GM23248 (cell line): ENCODE measurements around the gene CLEC14A. TPM values are rescaled to one million over a fixed set of nuclear protein-coding genes. Genes with fewer than 3 reads are reported as not detected.

Experiments
- DNase-seq: peaks from one replicate; pipeline ENCODE4 v3.0.0-alpha.2; 2015
- H2AFZ ChIP-seq: fragments of 200-600 bp; sonication (generic); 2 replicates; pipeline ENCODE4 v1.6.1; 2016; ENCODE audit warnings: antibody characterized with exemption
- H3F3A ChIP-seq: fragments of 200-600 bp; sonication (generic); 2 replicates; pipeline ENCODE4 v1.6.1; 2016; ENCODE audit warnings: mild to moderate bottlenecking, antibody characterized with exemption, mixed run types; ENCODE audit not compliant: insufficient read depth
- H3K27ac ChIP-seq: fragments of 200-600 bp; sonication (generic); 2 replicates; pipeline ENCODE4 v1.5.1; 2016; ENCODE audit warnings: mild to moderate bottlenecking
- H3K27me3 ChIP-seq: fragments of 200-600 bp; sonication (generic); replicated peaks from 2 replicates; pipeline ENCODE4 v1.6.1; 2016; ENCODE audit warnings: mild to moderate bottlenecking; ENCODE audit not compliant: insufficient read depth
- H3K36me3 ChIP-seq: fragments of 200-600 bp; sonication (generic); 2 replicates; pipeline ENCODE4 v1.6.1; 2016; ENCODE audit warnings: low read depth, mild to moderate bottlenecking
- H3K4me1 ChIP-seq: fragments of 200-600 bp; sonication (generic); 2 replicates; pipeline ENCODE4 v1.6.1; 2016; ENCODE audit warnings: mild to moderate bottlenecking; ENCODE audit not compliant: insufficient read depth
- H3K4me2 ChIP-seq: fragments of 200-600 bp; sonication (generic); one replicate; pipeline ENCODE4 v1.6.1; 2016; ENCODE audit warnings: mild to moderate bottlenecking; ENCODE audit not compliant: unreplicated experiment
- H3K4me3 ChIP-seq: fragments of 200-600 bp; sonication (generic); 2 replicates; pipeline ENCODE4 v1.5.1; 2016; ENCODE audit warnings: mild to moderate bottlenecking
- H3K79me2 ChIP-seq: fragments of 200-600 bp; sonication (generic); 2 replicates; pipeline ENCODE4 v1.6.1; 2016; ENCODE audit warnings: mild to moderate bottlenecking; ENCODE audit not compliant: insufficient read depth
- H3K9ac ChIP-seq: fragments of 200-600 bp; sonication (generic); 2 replicates; pipeline ENCODE4 v1.6.1; 2016; ENCODE audit warnings: mild to moderate bottlenecking
- H3K9me2 ChIP-seq: fragments of 200-600 bp; sonication (generic); 2 replicates; pipeline ENCODE4 v1.6.1; 2016; ENCODE audit warnings: mixed run types, mild to moderate bottlenecking, moderate library complexity; ENCODE audit not compliant: insufficient read depth
- H3K9me3 ChIP-seq: fragments of 200-600 bp; sonication (generic); one replicate; pipeline ENCODE4 v1.6.1; 2017; ENCODE audit warnings: low read depth
- H4K20me1 ChIP-seq: fragments of 200-600 bp; sonication (generic); 2 replicates; pipeline ENCODE4 v1.6.0; 2016; ENCODE audit not compliant: insufficient read depth
- EZH2 ChIP-seq: fragments of 200-600 bp; sonication (generic); IDR thresholded peaks from 2 replicates; pipeline ENCODE4 v1.6.1; 2018; ENCODE audit warnings: antibody characterized with exemption, mild to moderate bottlenecking; ENCODE audit not compliant: insufficient read depth, poor library complexity, severe bottlenecking
- EZH2phosphoT487 ChIP-seq: fragments of 200-600 bp; sonication (generic); IDR thresholded peaks from 2 replicates; pipeline ENCODE4 v1.6.1; 2018; ENCODE audit warnings: antibody characterized with exemption, moderate library complexity, mild to moderate bottlenecking, low read depth; ENCODE audit not compliant: insufficient read depth
- WGBS, 2 experiments: methylation state at CpG; one replicate each; pipeline ENCODE4 v1.1.6; 2015 to 2017; ENCODE audit warnings: low lambda C conversion rate in 2 of 2, low coverage in 1 of 2; ENCODE audit errors: missing lambda C conversion rate in 2 of 2; 5-methylcytosine and 5-hydroxymethylcytosine counted together
- in situ Hi-C: fragments of 300-500 bp; cut with MboI; formaldehyde crosslinking; loops from 2 replicates; pipeline ENCODE4 v1.15.0; 2020
- polyA plus RNA-seq: library from polyadenylated mRNA; unstranded; fragments of >200 nt; fragmentation: Nextera tagmentation; extraction: Ambion mirVana; gene quantifications from 2 replicates; pipeline ENCODE4 v1.2.1, GENCODE V29; 2016
- total RNA-seq: library from RNA; depleted of rRNA; stranded (reverse); fragments of >200 nt; shearing (Covaris generic); gene quantifications from 2 replicates; pipeline ENCODE4 v1.2.3, GENCODE V29; 2014; rRNA removed

The CLEC14A gene, protein sequence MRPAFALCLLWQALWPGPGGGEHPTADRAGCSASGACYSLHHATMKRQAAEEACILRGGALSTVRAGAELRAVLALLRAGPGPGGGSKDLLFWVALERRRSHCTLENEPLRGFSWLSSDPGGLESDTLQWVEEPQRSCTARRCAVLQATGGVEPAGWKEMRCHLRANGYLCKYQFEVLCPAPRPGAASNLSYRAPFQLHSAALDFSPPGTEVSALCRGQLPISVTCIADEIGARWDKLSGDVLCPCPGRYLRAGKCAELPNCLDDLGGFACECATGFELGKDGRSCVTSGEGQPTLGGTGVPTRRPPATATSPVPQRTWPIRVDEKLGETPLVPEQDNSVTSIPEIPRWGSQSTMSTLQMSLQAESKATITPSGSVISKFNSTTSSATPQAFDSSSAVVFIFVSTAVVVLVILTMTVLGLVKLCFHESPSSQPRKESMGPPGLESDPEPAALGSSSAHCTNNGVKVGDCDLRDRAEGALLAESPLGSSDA
- total RNA-seq: 0.63 TPM in 1 of 2 replicates, not detected in the other
- 0.10 TPM in 1 of 2 replicates, not detected in the other for polyA plus RNA-seq

DNA sequence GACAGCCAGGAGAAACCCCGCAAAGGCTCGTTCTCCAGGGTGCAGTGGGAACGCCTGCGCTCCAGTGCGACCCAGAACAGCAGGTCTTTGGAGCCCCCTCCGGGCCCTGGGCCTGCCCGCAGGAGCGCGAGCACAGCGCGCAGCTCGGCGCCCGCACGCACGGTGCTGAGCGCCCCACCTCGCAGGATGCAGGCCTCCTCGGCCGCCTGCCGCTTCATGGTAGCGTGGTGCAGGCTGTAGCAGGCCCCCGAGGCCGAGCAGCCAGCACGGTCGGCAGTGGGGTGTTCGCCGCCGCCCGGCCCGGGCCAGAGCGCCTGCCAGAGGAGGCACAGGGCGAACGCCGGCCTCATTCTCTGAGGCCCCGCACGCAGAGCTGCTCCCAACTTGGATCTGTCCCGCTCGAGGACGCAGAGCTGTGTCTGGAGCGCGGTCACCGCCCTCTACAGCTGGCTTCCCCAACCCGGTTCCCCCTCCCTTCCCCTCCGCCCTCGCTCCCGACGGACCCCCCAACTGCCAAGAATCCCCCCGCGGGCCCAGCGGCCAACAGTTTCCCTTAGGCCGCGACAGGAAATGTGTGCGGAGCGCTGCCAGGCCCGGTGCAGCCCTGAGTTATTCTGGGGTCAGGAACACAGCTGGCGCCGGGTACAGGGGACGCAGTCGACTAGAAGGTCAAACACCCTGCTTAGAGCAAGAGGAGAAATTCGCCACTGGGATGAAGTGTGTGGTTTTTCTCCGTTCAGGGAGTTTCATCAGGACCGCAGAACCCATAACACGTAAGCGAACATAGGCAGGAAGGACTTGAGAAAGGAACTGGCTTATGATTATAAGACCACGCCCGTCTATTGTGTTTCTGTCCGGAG lies at the start of gene CLEC14A:
Gene CLEC14A (minus strand): TSS at position 421 of the 860 bp plus-strand sequence. CDS start 71 bp downstream, at position 350.
- in situ Hi-C loops: no loop called here
- 37 to 45% methylated on average over 54 to 62 of the region's 68 CpGs for WGBS, 2 experiments
- Histone ChIP-seq H3K36me3 (no peaks in the 10 kb centered on the region), H3K79me2 (no peaks in the 10 kb centered on the region), H3F3A (0 out of 2 replicates have a peak, but pooled peaks cover 8% of the 10 kb centered on the region), H3K27me3 (0 out of 2 replicates have a peak, but pooled peaks cover 4% of the 10 kb centered on the region), H3K4me3 (peak within 1 kb of the TSS; percentile 63), H3K4me2 (peak within 1 kb of the TSS; percentile 56), H3K4me1 (peaks cover 7% of the 10 kb centered on the region; the same call in 1 of the 2 replicates), H3K9me2 (no peaks in the 10 kb centered on the region), H4K20me1 (no peaks in the 10 kb centered on the region), H3K9me3 (no peaks in the 10 kb centered on the region), H2AFZ (peak within 1 kb of the TSS; percentile 72), H3K27ac (no peak within 1 kb of the TSS), H3K9ac (no peak within 1 kb of the TSS)
- DNase-seq: peak; percentile 23
- no peak for TF ChIP-seq EZH2phosphoT487
- TF ChIP-seq EZH2: no peak

- in situ Hi-C loops: no loop called here
- no peaks in the 10 kb centered on the region for H3K27me3 ChIP-seq
- H3K4me2 ChIP-seq: no peak overlapping the region
- no peak overlapping the region for H3K4me3 ChIP-seq
- no peak for TF ChIP-seq EZH2
- no peak for TF ChIP-seq EZH2phosphoT487
- no peaks in the 10 kb centered on the region for H3K36me3 ChIP-seq
- H2AFZ ChIP-seq: no peak overlapping the region
- H3K9me2 ChIP-seq: no peaks in the 10 kb centered on the region
- H3K4me1 ChIP-seq: 0 out of 2 replicates have a peak, but pooled peaks cover 2% of the 10 kb centered on the region
- H4K20me1 ChIP-seq: no peaks in the 10 kb centered on the region
- WGBS, 2 experiments: 80 to 96% methylated on average over 1 of the region's 1 CpG
- no peak overlapping the region for H3K27ac ChIP-seq
- no peak for DNase-seq
- no peak overlapping the region for H3K9ac ChIP-seq
- no peaks in the 10 kb centered on the region for H3F3A ChIP-seq
- H3K79me2 ChIP-seq: no peaks in the 10 kb centered on the region
- peaks cover 4% of the 10 kb centered on the region for H3K9me3 ChIP-seq
Observed at GRCh38 chr14:38302966-38303365, 47.1 kb upstream of the CLEC14A start.

DNA sequence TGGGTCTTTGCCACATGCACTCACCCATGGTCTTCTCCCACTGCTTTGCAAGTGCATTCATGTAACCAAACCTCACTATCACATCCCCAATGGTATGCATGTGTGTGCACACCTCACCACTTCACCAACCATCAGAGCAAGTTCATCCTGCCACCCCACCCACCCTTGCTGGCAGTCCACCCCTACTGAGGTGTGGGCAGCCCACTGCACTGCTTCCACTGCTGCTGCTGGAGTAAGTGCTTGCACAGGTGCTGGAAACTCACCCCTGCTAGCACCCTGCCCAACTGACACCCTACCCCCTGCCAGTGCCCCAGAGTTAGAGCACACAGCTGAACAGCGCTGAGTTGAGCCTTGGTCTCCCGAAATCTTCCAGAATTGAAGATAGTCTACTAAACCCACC lies 46.1 kb upstream of the CLEC14A start:
- Histone ChIP-seq H3K9me3 (peaks cover 4% of the 10 kb centered on the region), H3K4me3 (no peak overlapping the region), H3F3A (no peaks in the 10 kb centered on the region), H3K9ac (no peak overlapping the region), H3K4me2 (no peak overlapping the region), H4K20me1 (no peaks in the 10 kb centered on the region), H3K9me2 (no peaks in the 10 kb centered on the region), H3K36me3 (no peaks in the 10 kb centered on the region), H3K27ac (no peak overlapping the region), H3K4me1 (peaks cover 6% of the 10 kb centered on the region; the same call in 1 of the 2 replicates), H2AFZ (no peak overlapping the region), H3K27me3 (no peaks in the 10 kb centered on the region), H3K79me2 (no peaks in the 10 kb centered on the region)
- 93 to 96% methylated on average over 2 of the region's 2 CpGs for WGBS, 2 experiments
- DNase-seq: no peak
- in situ Hi-C loops: no loop called here
- TF ChIP-seq EZH2phosphoT487 (no peak), EZH2 (no peak)

DNA sequence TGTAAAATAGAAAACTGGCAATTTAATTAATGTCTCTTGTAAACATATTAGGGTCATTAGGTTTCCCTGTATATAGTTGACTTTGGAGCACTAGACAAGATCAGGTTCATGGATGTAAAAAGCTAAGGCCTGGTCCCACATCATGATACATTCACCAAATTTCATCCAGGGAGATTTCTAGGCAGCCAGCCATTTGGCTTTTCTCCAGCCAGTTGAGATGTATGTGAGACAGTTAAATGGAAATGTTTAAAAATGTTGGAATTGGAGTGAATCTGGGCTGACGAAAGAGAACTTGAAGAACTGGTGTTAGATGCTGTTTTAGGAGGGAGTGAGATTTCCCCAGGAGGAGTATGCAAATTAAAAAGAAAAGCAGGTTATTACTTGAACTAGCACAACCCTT lies 41.8 kb upstream of the CLEC14A start:
- Histone ChIP-seq H3K36me3 (no peaks in the 10 kb centered on the region), H2AFZ (peak overlapping the region; percentile 63), H3K9ac (no peak overlapping the region), H3K27ac (no peak overlapping the region), H3K4me1 (peaks cover 9% of the 10 kb centered on the region), H3K4me3 (no peak overlapping the region), H3K27me3 (no peaks in the 10 kb centered on the region), H3F3A (no peaks in the 10 kb centered on the region; the same call in 1 of the 2 replicates), H3K9me2 (no peaks in the 10 kb centered on the region), H4K20me1 (no peaks in the 10 kb centered on the region), H3K9me3 (no peaks in the 10 kb centered on the region), H3K79me2 (no peaks in the 10 kb centered on the region), H3K4me2 (no peak overlapping the region)
- DNase-seq: peak; percentile 7
- TF ChIP-seq EZH2 (no peak), EZH2phosphoT487 (no peak)
- 78 to 100% methylated on average over 1 of the region's 1 CpG for WGBS, 2 experiments
- in situ Hi-C loops: no loop called here
